Skeletal muscle tissue (tissue), 4 donors: ENCODE data around the gene SLC28A1. TPM values are rescaled to one million over a fixed set of nuclear protein-coding genes. Genes with fewer than 3 reads are reported as not detected.
A peak's percentile ranks its signal among the peaks of the same experiment; 100 is the strongest.
"Not testable (repeated sequence)": the region's sequence is repeated elsewhere in the genome, so short reads cannot be mapped to it uniquely, and the experiment has no call there.

Source experiments
- H3K27ac ChIP-seq: one replicate; pipeline ENCODE4 v1.7.0; 2013; ENCODE audit warnings: mild to moderate bottlenecking, low read depth, low read length, inconsistent platforms
- H3K27me3 ChIP-seq, 3 donors: one replicate each; pipeline ENCODE4 v1.7.0; 2013; ENCODE audit warnings: low read length in 3 of 3; ENCODE audit not compliant: control insufficient read depth in 3 of 3, insufficient read depth in 3 of 3
- H3K36me3 ChIP-seq, 3 donors: one replicate each; pipeline ENCODE4 v1.7.0; 2013; ENCODE audit warnings: low read length in 3 of 3; ENCODE audit not compliant: control insufficient read depth in 3 of 3, insufficient read depth in 3 of 3
- H3K4me1 ChIP-seq, 3 donors: one replicate each; pipeline ENCODE4 v1.7.0; 2013; ENCODE audit warnings: low read length in 3 of 3, mild to moderate bottlenecking in 3 of 3; ENCODE audit not compliant: control insufficient read depth in 3 of 3, insufficient read depth in 3 of 3
- H3K4me3 ChIP-seq, 3 donors: one replicate each; pipeline ENCODE4 v1.7.0; 2013; ENCODE audit warnings: low read length in 3 of 3
- H3K9ac ChIP-seq, 3 donors: one replicate each; pipeline ENCODE4 v1.7.0; 2013; ENCODE audit warnings: low read length in 3 of 3, mild to moderate bottlenecking in 3 of 3, moderate library complexity in 2 of 3, low read depth in 1 of 3
- H3K9me3 ChIP-seq, 3 donors: one replicate each; pipeline ENCODE4 v1.7.0; 2013; ENCODE audit warnings: low read length in 3 of 3; ENCODE audit not compliant: control insufficient read depth in 3 of 3
- total RNA-seq: library from RNA; depleted of rRNA; stranded (reverse); fragments of >200 nt; gene quantifications from one replicate; pipeline ENCODE4 v1.2.3, GENCODE V29; 2014
- donor health status: Osteomylitis.

SLC28A1 gene
- total RNA-seq, 1 donor from 2014 or later, result 0.52 TPM

DNA sequence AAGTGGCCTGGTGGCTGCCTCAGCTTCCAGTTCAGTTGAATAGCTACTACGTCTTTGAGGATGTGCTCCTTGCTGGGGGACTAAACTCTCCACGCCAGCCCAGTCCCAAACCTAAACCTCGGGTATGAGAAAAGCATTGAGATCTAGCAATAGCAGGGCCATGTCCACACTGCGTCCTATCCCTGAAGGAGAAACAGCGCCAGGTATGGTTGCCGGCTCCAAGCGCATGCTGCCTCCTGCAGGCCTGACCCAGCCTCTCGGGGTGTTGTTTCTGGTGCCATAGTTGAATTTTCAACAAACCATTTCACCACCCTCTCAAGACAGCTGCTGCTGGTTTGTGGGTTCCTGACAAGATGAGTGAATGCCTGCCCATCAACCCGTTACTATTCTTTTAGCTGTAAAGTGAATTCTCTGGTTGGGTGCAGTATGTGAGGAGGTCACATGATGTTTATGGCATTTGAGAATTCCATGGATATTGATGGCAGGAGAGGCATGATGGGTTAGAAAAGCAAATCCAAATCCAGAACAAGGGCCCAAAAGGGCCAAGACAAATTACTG is 13.0 kb upstream of the SLC28A1 start:
- Histone ChIP-seq H3K27me3 (no peaks in the 10 kb centered on the region), H3K4me1 (peaks cover 21 to 52% (median 38%) of the 10 kb centered on the region in 3 donors), H3K27ac (peak overlapping the region; percentile 36), H3K4me3 (no peak overlapping the region), H3K9ac (no peak overlapping the region), H3K9me3 (no peaks in the 10 kb centered on the region), H3K36me3 (peaks cover 41 to 42% (median 41%) of the 10 kb centered on the region in 3 donors)

DNA sequence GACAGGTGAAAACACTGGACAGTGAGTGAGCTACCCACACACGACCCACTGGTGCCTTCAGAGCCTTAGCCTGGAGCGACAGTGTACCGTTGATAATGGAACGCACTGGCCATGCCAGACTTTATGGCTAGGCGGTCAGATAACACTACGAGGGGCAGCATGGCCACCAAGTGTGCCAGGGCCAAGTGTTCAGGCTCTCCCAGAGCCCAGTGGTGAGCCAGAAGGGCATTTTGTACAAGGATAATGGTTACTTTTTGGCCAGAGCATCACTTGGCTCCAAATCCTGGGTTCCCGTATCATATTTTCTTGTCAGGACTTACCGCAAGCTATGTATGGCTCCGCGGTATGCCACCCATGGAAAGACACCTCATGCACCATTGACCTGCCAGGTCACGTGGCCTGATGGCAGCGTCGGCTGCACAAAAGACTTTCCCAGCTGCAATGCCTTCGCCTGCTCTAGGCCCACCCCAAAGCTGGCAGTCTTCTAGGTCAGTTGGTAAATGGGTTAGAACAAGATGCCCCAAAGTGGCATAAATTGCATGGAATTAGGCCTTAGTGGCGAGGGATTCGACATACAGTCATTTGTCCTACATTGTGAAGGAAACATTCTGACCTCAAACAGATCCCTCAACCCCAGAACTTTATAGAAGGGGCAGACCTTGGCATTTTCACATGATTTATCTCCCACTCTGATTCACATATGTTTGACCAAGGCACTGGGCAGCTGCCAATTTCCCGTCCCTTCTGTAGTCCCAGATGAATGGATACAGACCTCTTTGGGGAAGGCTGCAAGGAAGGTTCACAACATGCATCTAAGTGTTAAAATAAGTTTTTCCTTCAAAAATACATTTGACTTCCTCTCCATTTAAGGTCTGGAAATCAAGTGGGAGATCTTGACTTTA is 12.2 kb upstream of the SLC28A1 start:
- no peak overlapping the region for H3K9ac ChIP-seq
- H3K36me3 ChIP-seq, result peaks cover 33 to 34% (median 34%) of the 10 kb centered on the region in 3 donors
- peak overlapping the region; percentile 36 for H3K27ac ChIP-seq
- no peak overlapping the region for H3K4me3 ChIP-seq
- peaks cover 21 to 52% (median 38%) of the 10 kb centered on the region in 3 donors for H3K4me1 ChIP-seq
- H3K9me3 ChIP-seq, result no peaks in the 10 kb centered on the region
- no peaks in the 10 kb centered on the region for H3K27me3 ChIP-seq

DNA sequence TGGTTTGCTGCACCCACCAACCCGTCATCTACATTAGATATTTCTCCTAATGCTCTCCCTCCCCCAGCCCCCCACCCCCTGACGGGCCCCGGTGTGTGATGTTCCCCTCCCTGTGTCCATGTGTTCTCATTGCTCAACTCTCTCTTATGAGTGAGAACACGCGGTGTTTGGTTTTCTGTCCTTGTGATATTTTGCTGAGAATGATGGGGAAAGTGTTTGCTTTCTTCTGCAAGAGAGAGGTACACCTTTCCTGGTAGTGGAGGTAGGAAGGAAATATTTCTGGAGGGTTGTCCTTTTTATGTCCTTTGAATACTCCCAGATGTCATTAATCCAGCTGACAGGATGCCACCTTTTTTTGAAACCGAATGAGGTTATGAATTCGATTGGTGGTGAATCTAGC is 10.5 kb upstream of the SLC28A1 start:
- H3K27me3 ChIP-seq, result no peaks in the 10 kb centered on the region
- peaks cover 17 to 20% (median 18%) of the 10 kb centered on the region in 3 donors for H3K36me3 ChIP-seq
- H3K27ac ChIP-seq, result no peak overlapping the region
- no peak overlapping the region for H3K9ac ChIP-seq
- no peaks in the 10 kb centered on the region for H3K9me3 ChIP-seq
- no peak overlapping the region for H3K4me3 ChIP-seq
- peaks cover 21 to 52% (median 39%) of the 10 kb centered on the region in 3 donors for H3K4me1 ChIP-seq

DNA sequence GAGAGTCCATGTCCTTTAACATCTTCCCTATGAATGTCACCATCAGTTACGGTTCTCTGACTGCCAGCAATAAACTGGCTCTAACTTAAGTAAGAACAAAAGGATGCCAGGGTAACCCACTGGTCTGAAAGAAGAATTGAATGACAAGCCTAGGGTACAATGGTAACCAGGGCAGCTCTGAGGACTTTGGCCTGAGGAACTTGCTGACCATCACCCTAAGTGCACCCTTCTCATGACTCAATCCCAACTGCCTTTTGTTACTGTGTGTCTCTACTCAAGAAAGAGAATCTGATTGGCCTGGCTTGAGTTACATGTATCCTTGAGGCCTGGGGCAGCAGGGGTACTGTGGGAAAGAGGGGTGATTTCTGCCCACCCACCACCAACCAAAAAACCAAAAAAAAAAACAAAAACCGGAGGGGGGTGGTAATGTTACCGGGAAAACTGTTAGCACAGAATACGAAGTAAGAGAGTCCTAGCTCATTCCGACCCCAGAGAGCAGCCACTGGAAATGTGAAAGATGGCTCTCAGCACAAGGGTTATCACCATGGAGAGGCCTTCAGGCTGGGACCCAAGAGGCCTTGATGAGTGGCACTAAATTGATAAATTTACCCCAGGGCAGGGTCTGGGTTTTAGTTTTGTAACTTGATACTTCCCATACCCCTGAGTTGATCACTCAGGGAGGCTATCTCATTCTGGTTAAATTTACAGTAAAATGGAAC is 9.3 kb upstream of the SLC28A1 start:
- H3K4me1 ChIP-seq, result peaks cover 21 to 52% (median 31%) of the 10 kb centered on the region in 3 donors
- no peak overlapping the region for H3K9ac ChIP-seq
- H3K27ac ChIP-seq, result no peak overlapping the region
- peaks cover 5 to 9% (median 8%) of the 10 kb centered on the region in 3 donors for H3K36me3 ChIP-seq
- H3K9me3 ChIP-seq, result no peaks in the 10 kb centered on the region
- no peaks in the 10 kb centered on the region for H3K27me3 ChIP-seq
- no peak overlapping the region for H3K4me3 ChIP-seq

DNA sequence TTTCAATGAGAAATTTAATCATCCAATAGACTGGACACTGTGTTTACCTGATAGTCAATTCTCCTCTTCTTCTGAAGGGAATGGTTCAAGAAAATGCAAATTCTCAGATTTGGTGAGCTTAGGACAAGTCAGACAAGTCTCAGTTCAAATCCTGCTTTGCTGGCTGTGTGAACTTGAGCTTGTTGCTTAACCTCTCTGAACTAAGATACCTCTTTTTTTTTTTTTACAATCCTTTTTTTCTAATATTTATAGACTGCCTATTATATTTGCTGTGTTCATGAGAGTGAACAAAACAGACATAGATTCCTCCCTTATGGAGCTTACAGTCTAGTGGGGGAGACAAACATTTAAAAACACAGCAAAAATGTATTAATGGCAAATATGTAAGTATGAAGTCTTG is 8.2 kb upstream of the SLC28A1 start:
- Histone ChIP-seq H3K27ac (no peak overlapping the region), H3K27me3 (no peaks in the 10 kb centered on the region), H3K9ac (no peak overlapping the region), H3K36me3 (peaks cover 0 to 2% (median 0%) of the 10 kb centered on the region in 3 donors), H3K9me3 (no peaks in the 10 kb centered on the region), H3K4me3 (no peak overlapping the region), H3K4me1 (peaks cover 20 to 42% (median 23%) of the 10 kb centered on the region in 3 donors)

DNA sequence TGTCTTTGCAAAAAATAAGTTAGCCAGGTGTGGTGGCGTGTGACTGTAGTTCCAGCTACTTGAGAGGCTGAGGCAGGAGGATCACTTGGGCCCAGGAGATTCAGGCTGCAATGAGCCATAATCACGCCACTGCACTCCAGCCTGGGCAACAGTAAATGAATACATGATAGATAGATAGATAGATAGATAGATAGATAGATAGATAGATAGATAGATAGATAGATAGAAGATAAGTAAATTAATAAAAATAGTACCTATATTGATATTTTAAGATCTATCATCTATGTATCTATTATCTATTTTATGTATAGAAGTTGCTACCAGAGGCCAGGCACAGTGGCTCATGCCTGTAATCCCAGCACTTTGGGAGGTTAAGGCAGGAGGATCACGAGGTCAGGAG is 6.8 kb upstream of the SLC28A1 start:
- not testable (repeated sequence) for H3K27me3 ChIP-seq, H3K9me3 ChIP-seq, H3K4me3 ChIP-seq, H3K9ac ChIP-seq, H3K27ac ChIP-seq, H3K36me3 ChIP-seq
- H3K4me1 ChIP-seq, result peaks cover 8 to 27% (median 10%) of the 10 kb centered on the region in 3 donors

DNA sequence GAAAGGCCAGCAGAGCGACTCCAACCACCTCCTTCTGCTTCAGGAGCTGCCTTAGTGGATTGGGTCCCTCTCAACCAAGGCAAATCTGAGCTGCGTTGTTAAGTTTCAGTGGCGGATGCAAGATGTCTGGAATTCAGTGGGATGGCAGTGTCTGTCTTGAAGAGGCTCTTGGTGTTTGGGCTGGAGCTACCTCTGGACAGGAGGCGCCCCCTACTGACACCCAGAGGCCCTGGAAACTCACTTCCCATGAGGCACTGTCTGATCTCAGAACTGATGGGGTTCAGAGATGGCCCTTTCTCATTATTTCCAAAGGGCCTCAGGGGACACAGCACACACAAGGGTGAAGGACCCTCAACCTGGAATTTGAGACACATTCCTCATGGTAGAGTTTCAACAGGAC is 6.0 kb upstream of the SLC28A1 start:
- Histone ChIP-seq H3K4me3 (no peak overlapping the region), H3K4me1 (peaks cover 6 to 23% (median 8%) of the 10 kb centered on the region in 3 donors), H3K27ac (no peak overlapping the region), H3K9ac (peak overlapping the region in 1 of 3 donors; percentile 3), H3K27me3 (no peaks in the 10 kb centered on the region), H3K36me3 (no peaks in the 10 kb centered on the region), H3K9me3 (no peaks in the 10 kb centered on the region)

DNA sequence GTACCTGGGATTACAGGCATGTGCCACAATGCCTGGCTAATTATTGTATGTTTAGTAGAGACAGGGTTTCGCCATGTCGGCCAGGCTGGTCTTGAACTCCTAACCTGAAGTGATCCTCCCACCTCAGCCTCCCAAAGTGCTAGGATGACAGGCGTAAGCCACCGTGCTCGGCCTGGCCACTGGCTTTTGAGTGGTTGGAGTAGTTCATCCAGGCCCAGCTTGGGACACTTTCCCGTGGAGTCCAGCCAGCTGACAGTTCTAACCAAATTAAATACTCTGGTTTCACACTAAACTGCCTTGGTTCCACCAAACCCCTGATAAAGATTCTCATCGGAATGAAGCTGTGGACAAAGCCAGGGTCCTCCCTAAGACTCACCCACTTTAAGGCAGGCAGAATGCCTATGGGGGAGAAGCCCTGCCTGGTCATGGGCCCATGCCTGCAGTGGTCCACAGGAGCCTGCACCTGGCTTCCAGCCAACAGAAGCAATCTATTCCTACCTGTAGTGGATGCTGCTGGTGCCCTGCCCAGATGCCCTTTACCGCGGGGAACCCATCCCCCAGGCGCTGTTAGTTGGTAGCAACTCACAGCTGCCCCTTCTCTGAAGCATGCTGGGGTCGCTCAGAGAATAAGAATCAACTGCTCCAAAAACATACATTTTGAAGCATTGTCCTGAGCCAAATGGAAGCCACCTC is 5.2 kb upstream of the SLC28A1 start:
- Histone ChIP-seq H3K27me3 (no peaks in the 10 kb centered on the region), H3K4me3 (peak overlapping the region in 1 of 3 donors; percentile 2), H3K4me1 (peaks cover 9 to 25% (median 10%) of the 10 kb centered on the region in 3 donors), H3K9me3 (no peaks in the 10 kb centered on the region), H3K36me3 (no peaks in the 10 kb centered on the region), H3K9ac (no peak overlapping the region), H3K27ac (no peak overlapping the region)

DNA sequence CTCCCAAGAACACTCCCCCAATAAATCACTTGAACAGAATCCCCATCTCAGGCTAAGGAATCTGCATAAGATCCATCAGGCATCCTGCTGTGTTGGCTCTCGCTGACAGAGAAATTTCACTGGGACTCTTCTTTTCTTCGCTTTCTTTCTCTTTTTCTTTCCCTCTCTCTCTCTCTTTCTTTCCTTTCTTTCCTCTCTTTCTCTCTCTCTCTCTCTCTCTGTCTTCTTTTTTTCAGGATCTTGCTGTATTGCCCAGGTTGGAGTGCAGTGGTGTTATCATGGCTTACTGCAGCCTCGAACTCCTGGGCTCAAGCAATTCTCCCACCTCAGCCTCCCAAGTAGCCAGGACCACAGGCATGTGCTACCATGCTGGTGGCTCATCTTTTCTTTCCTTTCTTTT is 4.5 kb upstream of the SLC28A1 start:
- Histone ChIP-seq H3K27me3 (no peaks in the 10 kb centered on the region), H3K9me3 (no peaks in the 10 kb centered on the region), H3K9ac (no peak overlapping the region), H3K36me3 (no peaks in the 10 kb centered on the region), H3K4me3 (no peak overlapping the region), H3K27ac (no peak overlapping the region), H3K4me1 (peaks cover 10 to 24% (median 15%) of the 10 kb centered on the region in 3 donors)
